Activated CD8-positive, alpha-beta T cell treated with anti-CD3 and anti-CD28 coated beads, Interleukin-2, amount 10 ng/mL, durations not matched to agents 7 days and 5 days (primary cell): ENCODE data around the gene XK. TPM values are rescaled to one million over a fixed set of nuclear protein-coding genes. Genes with fewer than 3 reads are reported as not detected.

Experiments used
- ATAC-seq: fragments of 150-1000 bp; cut with Tn5 transposase; one replicate; pipeline ENCODE4 v1.10.0; 2021; ENCODE audit warnings: moderate library complexity
- CTCF ChIA-PET: fragments of 350-600 bp; sonication (Branson Sonifier 250); formaldehyde crosslinking; loops from one replicate; lab custom pipeline; 2021; ENCODE audit warnings: antibody characterized with exemption; lab: Charles Lee
- POLR2A ChIA-PET: fragments of 350-600 bp; sonication (Branson Sonifier 250); formaldehyde crosslinking; loops from one replicate; lab custom pipeline; 2021; ENCODE audit warnings: antibody characterized with exemption; lab: Charles Lee
- DNase-seq: peaks from one replicate; pipeline ENCODE4 v3.0.0-alpha.2; 2020
- H3K27ac Mint-ChIP-seq: one replicate; pipeline ENCODE4 v1.8.0; 2021; ENCODE audit warnings: mild to moderate bottlenecking, mixed read lengths
- H3K27me3 Mint-ChIP-seq: one replicate; pipeline ENCODE4 v1.8.0; 2021; ENCODE audit warnings: low read depth, mixed read lengths
- H3K36me3 Mint-ChIP-seq: one replicate; pipeline ENCODE4 v1.8.0; 2021; ENCODE audit warnings: low read depth, mixed read lengths
- H3K4me1 Mint-ChIP-seq: one replicate; pipeline ENCODE4 v1.8.0; 2021; ENCODE audit warnings: low read depth, mixed read lengths
- H3K4me3 Mint-ChIP-seq: one replicate; pipeline ENCODE4 v1.8.0; 2021; ENCODE audit warnings: mild to moderate bottlenecking, mixed read lengths
- H3K9me3 Mint-ChIP-seq: one replicate; pipeline ENCODE4 v1.8.0; 2022; ENCODE audit warnings: mixed read lengths; ENCODE audit not compliant: insufficient read depth
- total RNA-seq, 2 experiments: library from RNA; stranded (reverse); gene quantifications; one replicate each; pipeline ENCODE4 v1.2.3, GENCODE V29; 2021

The XK gene
- total RNA-seq, 2 experiments from 2014 or later: not detected

DNA sequence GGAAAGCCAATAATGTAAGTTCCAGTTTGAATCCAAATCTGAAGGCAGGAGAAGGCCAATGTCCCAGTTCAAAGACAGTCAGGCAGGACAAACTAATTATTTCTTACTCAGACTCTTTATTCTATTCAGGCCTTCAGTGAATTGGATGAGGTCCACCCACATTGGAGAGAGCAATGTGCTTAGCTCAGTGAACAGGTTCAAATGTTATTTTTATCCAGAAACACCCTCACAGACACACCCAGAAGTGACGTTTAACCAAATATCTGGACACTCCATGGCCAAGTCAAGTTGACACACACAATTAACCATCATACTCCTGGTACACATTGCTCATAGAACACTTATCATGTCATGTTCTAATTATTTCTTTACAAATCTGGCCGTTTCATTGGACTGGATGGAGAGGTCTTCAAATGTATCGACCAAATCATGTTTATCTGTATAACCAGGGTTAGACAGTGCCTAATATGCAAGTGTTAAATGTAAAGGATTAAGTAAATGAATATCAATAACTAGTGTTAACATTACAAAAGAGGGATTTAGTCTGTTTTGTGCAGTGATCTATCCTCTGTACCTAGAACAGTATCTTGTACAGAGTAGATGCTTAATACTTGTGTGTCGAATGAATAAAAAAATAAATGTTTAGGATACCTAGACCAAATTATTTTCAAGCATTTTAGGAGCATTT lies 27.1 kb upstream of the XK start:
- ATAC-seq (no peak), DNase-seq (no peak)
- H3K27me3 Mint-ChIP-seq: peaks cover 2% of the 10 kb centered on the region
- H3K4me3 Mint-ChIP-seq: no peak overlapping the region
- POLR2A ChIA-PET: no interaction called here
- H3K27ac Mint-ChIP-seq: no peak overlapping the region
- H3K4me1 Mint-ChIP-seq: no peaks in the 10 kb centered on the region
- CTCF ChIA-PET: no interaction called here
- H3K9me3 Mint-ChIP-seq: no peaks in the 10 kb centered on the region
- no peaks in the 10 kb centered on the region for H3K36me3 Mint-ChIP-seq

DNA sequence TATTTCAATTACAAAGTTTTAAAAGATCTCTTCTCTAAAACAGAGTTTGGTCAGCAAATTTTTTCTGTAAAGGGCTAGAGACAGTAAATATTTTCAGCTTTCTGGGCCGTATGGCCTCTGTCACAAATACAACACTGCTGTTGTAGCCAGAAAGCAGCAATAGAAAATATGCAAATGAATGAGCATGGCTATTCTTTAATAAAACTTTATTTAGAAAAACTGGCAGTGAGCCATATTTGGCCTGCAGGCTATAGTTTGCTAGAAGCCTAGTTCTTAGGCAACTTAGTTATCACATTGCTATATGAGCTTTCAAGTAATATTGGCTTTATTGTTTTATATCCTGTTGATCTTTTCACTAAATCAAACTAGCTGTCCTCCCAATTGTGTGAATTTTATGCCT lies 26.5 kb upstream of the XK start:
- Mint-ChIP-seq H3K9me3 (no peaks in the 10 kb centered on the region), H3K27ac (no peak overlapping the region), H3K4me1 (no peaks in the 10 kb centered on the region), H3K27me3 (peaks cover 2% of the 10 kb centered on the region), H3K4me3 (no peak overlapping the region), H3K36me3 (no peaks in the 10 kb centered on the region)
- no peak for DNase-seq
- ChIA-PET CTCF (no interaction called here), POLR2A (no interaction called here)
- no peak for ATAC-seq

DNA sequence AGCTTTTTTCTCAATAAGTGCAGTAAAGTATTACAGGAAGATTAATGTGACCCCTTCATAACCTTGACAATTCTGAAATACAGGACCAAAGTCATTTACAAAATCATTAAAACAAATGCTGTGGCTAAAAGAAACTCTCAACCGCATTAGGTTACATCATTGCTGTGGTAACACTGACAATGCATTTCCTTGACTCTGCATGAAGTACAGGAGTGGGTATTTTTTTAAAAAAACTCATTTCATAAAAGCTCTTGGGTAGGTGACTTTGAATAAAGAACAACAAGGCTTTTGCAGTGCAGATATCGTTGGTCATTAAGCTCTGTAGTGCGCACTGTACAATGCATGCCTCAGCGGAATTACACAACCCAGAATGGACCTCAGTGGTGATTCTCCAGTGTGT lies 23.4 kb upstream of the XK start:
- Mint-ChIP-seq H3K9me3 (no peaks in the 10 kb centered on the region), H3K4me1 (no peaks in the 10 kb centered on the region), H3K36me3 (no peaks in the 10 kb centered on the region), H3K4me3 (no peak overlapping the region), H3K27me3 (no peaks in the 10 kb centered on the region), H3K27ac (no peak overlapping the region)
- POLR2A ChIA-PET: no interaction called here
- CTCF ChIA-PET: no interaction called here
- DNase-seq: no peak
- no peak for ATAC-seq

DNA sequence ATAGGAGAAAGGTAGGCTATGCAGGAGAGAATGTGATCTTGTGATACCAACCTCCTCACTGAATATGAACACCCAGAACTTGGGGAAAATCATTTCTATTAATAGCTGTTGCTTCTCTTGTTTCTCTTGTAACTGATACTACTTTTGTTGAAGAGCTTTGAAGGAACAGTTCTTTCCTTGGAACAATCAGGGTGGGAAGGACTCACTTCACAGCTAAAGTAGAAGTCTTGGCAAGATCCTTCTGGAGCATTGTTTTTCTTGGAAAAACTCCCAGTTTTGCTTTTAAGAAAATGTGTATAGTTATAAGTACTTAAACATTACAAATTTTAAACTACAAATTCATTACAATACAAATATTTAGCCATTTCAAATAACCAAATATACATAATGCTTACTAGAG lies 19.1 kb upstream of the XK start:
- H3K36me3 Mint-ChIP-seq: no peaks in the 10 kb centered on the region
- peaks cover 2% of the 10 kb centered on the region for H3K27me3 Mint-ChIP-seq
- H3K9me3 Mint-ChIP-seq: no peaks in the 10 kb centered on the region
- no peak overlapping the region for H3K4me3 Mint-ChIP-seq
- ChIA-PET POLR2A (no interaction called here), CTCF (no interaction called here)
- no peak for ATAC-seq
- no peak overlapping the region for H3K27ac Mint-ChIP-seq
- no peaks in the 10 kb centered on the region for H3K4me1 Mint-ChIP-seq
- DNase-seq: no peak

DNA sequence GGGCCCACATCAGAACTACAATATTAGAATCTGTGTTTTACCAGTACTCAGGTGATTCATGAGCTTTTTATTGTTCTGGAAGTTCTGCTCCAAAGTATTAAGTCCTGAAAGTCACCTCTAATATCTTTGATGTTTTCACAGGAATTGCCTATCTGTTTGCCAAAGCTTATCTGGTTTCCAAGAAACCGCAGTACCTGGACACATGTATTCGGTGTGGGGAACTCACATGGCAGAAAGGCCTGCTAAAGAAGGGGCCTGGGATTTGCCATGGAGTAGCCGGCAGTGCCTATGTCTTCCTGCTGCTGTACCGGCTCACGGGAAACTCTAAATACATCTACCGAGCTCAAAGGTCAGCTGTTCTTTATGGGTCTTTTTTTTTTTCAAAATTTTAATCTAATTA lies 18.4 kb upstream of the XK start:
- ChIA-PET CTCF (no interaction called here), POLR2A (no interaction called here)
- H3K27ac Mint-ChIP-seq: no peak overlapping the region
- peaks cover 2% of the 10 kb centered on the region for H3K27me3 Mint-ChIP-seq
- no peak overlapping the region for H3K4me3 Mint-ChIP-seq
- no peaks in the 10 kb centered on the region for H3K36me3 Mint-ChIP-seq
- no peaks in the 10 kb centered on the region for H3K9me3 Mint-ChIP-seq
- ATAC-seq (no peak), DNase-seq (no peak)
- H3K4me1 Mint-ChIP-seq: no peaks in the 10 kb centered on the region

DNA sequence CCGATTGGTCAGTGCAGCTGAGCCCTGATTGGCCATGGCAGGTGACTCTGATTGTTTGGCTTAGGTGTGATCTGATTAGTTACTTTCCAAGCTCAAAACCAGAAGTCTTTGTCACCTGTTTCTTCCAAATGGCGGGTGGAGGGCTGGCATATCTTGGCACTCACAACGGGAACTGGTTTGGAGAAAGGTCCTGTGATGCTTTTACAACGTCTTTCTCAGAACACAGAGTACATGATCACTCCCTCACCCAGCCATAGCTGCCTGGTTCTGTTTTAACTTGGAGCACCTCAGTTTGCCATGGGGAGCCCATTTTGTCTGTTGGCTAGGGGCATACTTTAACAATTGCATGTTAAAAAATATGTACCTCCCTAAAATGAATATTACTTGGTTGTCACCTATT lies 13.0 kb upstream of the XK start:
- Mint-ChIP-seq H3K27me3 (peaks cover 4% of the 10 kb centered on the region), H3K9me3 (no peaks in the 10 kb centered on the region), H3K4me1 (no peaks in the 10 kb centered on the region), H3K36me3 (no peaks in the 10 kb centered on the region), H3K27ac (no peak overlapping the region), H3K4me3 (no peak overlapping the region)
- ATAC-seq (no peak), DNase-seq (no peak)
- ChIA-PET CTCF (no interaction called here), POLR2A (no interaction called here)

DNA sequence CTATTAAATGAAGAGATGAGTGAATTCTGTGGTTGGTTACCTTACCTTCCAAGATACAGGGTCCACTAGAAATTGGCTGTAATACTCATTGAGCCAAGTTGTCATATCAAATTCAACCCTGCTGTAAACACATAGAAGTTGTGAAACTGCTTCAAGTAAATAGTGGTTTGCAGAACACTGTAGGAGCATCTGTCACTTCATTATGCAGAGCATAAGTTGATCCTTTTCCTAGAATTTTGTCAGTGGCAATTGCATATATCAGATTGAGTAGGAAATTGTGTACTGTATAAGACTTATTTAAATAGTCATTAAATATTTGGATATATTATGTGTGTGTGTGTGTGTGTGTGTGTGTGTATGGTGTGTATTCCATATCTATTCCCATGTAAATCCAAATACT lies 8.8 kb upstream of the XK start:
- Mint-ChIP-seq H3K9me3 (no peaks in the 10 kb centered on the region), H3K27me3 (peaks cover 2% of the 10 kb centered on the region), H3K36me3 (no peaks in the 10 kb centered on the region), H3K4me3 (no peak overlapping the region), H3K27ac (no peak overlapping the region), H3K4me1 (no peaks in the 10 kb centered on the region)
- ChIA-PET CTCF (no interaction called here), POLR2A (interaction anchor here (0.6 kb wide), 1 partner anchor 199 kb away, joined by 5 read pairs; no protein-coding TSS in a partner anchor)
- ATAC-seq (no peak), DNase-seq (no peak)

DNA sequence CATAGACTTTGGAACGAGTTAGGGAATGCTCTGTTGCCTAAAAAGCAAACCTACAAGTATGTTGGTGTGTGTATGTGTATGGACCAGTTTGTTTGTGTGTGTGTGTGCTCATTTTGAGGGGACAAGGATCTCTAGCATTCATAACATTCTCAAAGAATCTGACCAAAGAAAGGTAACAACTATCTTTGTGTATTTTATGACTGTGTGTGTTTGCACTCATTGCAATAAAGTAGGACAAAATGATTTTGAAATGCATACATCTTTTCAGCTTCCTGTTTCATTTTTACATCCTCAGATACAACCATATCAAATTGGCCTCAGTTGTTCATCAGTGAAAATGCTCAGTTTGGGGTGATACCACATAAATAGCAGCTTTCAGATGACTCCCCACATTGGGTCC lies 8.3 kb upstream of the XK start:
- Mint-ChIP-seq H3K9me3 (no peaks in the 10 kb centered on the region), H3K4me1 (no peaks in the 10 kb centered on the region), H3K27me3 (peaks cover 2% of the 10 kb centered on the region), H3K27ac (no peak overlapping the region), H3K4me3 (no peak overlapping the region), H3K36me3 (no peaks in the 10 kb centered on the region)
- ATAC-seq: no peak
- POLR2A ChIA-PET: interaction anchor here (0.6 kb wide), 1 partner anchor 199 kb away, joined by 5 read pairs; no protein-coding TSS in a partner anchor
- CTCF ChIA-PET: no interaction called here
- no peak for DNase-seq

DNA sequence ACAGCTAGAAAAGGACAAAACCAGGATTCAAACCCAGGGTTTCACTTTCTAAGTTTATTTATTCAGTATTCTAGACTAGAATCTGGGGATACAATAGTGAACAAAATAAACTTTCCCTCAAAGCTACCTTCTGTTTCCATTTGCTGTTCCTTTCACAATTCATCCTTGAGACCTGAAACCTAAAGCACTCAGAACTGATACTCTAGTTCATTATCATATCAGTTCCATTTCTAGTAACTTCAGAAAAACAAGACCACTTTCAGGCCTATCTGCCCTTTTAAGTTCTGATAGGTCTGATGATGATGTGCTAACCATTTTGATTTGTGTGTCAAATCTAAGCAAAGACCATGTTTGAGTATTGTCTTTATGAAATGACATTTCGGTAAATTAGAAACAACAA lies 7.8 kb upstream of the XK start:
- no peaks in the 10 kb centered on the region for H3K9me3 Mint-ChIP-seq
- no peaks in the 10 kb centered on the region for H3K4me1 Mint-ChIP-seq
- peaks cover 2% of the 10 kb centered on the region for H3K27me3 Mint-ChIP-seq
- DNase-seq: no peak
- ChIA-PET CTCF (no interaction called here), POLR2A (no interaction called here)
- ATAC-seq: no peak
- H3K27ac Mint-ChIP-seq: no peak overlapping the region
- H3K4me3 Mint-ChIP-seq: no peak overlapping the region
- H3K36me3 Mint-ChIP-seq: no peaks in the 10 kb centered on the region

DNA sequence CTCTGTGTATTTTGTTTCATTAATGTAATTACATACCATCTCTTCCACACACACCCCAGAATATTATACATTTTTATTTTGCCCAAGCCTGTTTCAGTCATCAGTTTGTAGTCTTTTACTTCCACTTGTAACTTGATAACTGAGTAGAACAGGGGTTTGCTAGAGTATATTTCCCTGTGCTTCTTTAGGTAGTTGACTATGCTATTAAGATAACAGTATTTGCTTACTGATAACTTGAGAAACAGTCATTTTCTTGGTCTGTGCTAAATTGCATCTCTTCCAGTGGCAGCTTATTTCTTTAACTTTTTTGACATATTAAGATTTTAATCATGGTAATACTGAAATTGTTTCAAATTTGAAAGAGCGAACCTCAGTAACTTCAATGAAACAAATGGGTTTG lies 7.0 kb upstream of the XK start:
- Mint-ChIP-seq H3K4me3 (no peak overlapping the region), H3K27me3 (peaks cover 2% of the 10 kb centered on the region), H3K4me1 (no peaks in the 10 kb centered on the region), H3K9me3 (no peaks in the 10 kb centered on the region), H3K36me3 (no peaks in the 10 kb centered on the region), H3K27ac (no peak overlapping the region)
- no peak for DNase-seq
- no peak for ATAC-seq
- POLR2A ChIA-PET: no interaction called here
- CTCF ChIA-PET: no interaction called here

DNA sequence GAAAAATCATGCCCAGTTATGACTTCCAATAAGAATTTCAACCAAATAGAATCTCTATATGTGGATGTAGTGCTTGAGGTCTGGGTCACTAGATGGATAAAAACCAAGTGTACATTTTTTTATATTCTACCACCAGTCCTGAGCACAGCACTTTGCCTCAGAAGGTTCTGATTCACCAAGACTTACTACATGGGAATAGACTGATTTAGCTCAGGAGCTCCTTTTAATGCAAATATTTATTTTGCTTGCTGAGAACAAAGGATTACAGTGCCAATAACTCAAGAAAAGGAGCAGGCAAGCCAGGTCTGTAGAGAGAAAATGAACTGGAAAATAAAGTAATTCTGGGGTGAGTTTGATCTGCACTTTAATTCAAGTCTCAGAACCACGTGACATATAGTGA lies 6.4 kb upstream of the XK start:
- Mint-ChIP-seq H3K4me3 (no peak overlapping the region), H3K27ac (no peak overlapping the region), H3K36me3 (no peaks in the 10 kb centered on the region), H3K4me1 (no peaks in the 10 kb centered on the region), H3K9me3 (no peaks in the 10 kb centered on the region), H3K27me3 (no peaks in the 10 kb centered on the region)
- ATAC-seq: no peak
- ChIA-PET CTCF (no interaction called here), POLR2A (no interaction called here)
- DNase-seq: no peak

DNA sequence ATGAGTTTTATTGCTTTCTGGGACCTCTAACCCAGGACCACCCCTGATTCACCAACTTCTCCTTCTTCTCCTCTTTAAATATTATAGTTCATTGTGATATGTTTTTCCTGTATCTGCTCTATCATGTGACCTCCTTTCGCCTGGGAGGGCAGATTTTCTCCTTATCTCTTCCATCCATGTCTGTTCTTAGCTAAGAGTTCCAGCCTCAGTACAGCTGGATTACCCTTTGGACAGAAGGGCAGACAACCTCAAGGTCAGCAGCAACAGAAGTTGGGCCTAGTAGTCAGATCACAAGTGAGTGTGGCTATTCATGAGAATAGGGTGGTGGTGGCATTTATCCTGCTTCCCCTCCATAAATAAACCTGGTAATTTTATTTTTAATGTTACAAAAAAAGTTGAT lies 5.7 kb upstream of the XK start:
- peaks cover 2% of the 10 kb centered on the region for H3K27me3 Mint-ChIP-seq
- H3K9me3 Mint-ChIP-seq: no peaks in the 10 kb centered on the region
- no peaks in the 10 kb centered on the region for H3K4me1 Mint-ChIP-seq
- DNase-seq (no peak), ATAC-seq (no peak)
- H3K27ac Mint-ChIP-seq: no peak overlapping the region
- ChIA-PET CTCF (no interaction called here), POLR2A (no interaction called here)
- no peak overlapping the region for H3K4me3 Mint-ChIP-seq
- H3K36me3 Mint-ChIP-seq: no peaks in the 10 kb centered on the region

DNA sequence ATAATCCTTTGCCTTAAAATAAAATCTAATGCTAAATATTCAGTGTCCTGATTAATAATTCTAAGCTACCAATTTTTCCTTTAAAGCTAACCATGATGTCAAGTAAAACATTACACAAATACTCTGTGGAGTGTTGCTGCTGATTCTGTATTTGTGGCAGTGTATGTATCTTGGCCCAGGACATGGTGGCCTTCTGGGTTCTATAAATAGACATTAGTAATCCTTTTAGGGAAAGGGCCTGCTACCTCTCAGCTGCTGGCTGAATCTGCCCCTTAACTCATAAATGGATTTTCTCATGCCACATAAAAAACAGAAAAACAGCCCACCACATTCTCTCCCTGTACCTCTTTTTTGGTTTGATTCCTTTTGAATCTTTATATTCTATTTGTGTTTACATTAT lies 1.2 kb upstream of the XK start:
- H3K9me3 Mint-ChIP-seq: no peaks in the 10 kb centered on the region
- POLR2A ChIA-PET: no interaction called here
- H3K36me3 Mint-ChIP-seq: no peaks in the 10 kb centered on the region
- DNase-seq (no peak), ATAC-seq (no peak)
- H3K4me3 Mint-ChIP-seq: no peak overlapping the region
- H3K4me1 Mint-ChIP-seq: peaks cover 5% of the 10 kb centered on the region
- H3K27me3 Mint-ChIP-seq: peaks cover 9% of the 10 kb centered on the region
- CTCF ChIA-PET: no interaction called here
- H3K27ac Mint-ChIP-seq: no peak overlapping the region
